ENCODE results near the gene MCTP1.

- no peak for TF ChIP-seq RBM39 (IDR thresholded peaks at IDR 0.05; ENCODE audit: low read depth, low read length, poor library complexity, severe bottlenecking)
- TF ChIP-seq HDAC6 (IDR thresholded peaks at IDR 0.05; ENCODE audit: low read depth, low read length): no peak
- no peak for TF ChIP-seq HNRNPLL (IDR thresholded peaks at IDR 0.05; ENCODE audit: low read depth, low read length, poor library complexity, severe bottlenecking)
- no peak for TF ChIP-seq ZNF546 (CRISPR knock-in tag; conservative IDR thresholded peaks at IDR 0.05)
- TF ChIP-seq, protein P1, sequence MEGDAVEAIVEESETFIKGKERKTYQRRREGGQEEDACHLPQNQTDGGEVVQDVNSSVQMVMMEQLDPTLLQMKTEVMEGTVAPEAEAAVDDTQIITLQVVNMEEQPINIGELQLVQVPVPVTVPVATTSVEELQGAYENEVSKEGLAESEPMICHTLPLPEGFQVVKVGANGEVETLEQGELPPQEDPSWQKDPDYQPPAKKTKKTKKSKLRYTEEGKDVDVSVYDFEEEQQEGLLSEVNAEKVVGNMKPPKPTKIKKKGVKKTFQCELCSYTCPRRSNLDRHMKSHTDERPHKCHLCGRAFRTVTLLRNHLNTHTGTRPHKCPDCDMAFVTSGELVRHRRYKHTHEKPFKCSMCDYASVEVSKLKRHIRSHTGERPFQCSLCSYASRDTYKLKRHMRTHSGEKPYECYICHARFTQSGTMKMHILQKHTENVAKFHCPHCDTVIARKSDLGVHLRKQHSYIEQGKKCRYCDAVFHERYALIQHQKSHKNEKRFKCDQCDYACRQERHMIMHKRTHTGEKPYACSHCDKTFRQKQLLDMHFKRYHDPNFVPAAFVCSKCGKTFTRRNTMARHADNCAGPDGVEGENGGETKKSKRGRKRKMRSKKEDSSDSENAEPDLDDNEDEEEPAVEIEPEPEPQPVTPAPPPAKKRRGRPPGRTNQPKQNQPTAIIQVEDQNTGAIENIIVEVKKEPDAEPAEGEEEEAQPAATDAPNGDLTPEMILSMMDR (CRISPR knock-in tag; IDR thresholded peaks at IDR 0.05): no peak
- TF ChIP-seq DPF2 (CRISPR knock-in tag; IDR thresholded peaks at IDR 0.05; ENCODE audit: borderline replicate concordance, low read depth): no peak
- no peak for TF ChIP-seq STAT5B (CRISPR knock-in tag; IDR thresholded peaks at IDR 0.05)
- no peak for TF ChIP-seq NCOA1 (CRISPR knock-in tag; IDR thresholded peaks at IDR 0.05)
- TF ChIP-seq GABPA (IDR thresholded peaks at IDR 0.05; ENCODE audit: low read depth, low read length): no peak
- TF ChIP-seq GABPA (CRISPR knock-in tag; IDR thresholded peaks at IDR 0.05; ENCODE audit: low read depth): no peak
- TF ChIP-seq, protein P2, sequence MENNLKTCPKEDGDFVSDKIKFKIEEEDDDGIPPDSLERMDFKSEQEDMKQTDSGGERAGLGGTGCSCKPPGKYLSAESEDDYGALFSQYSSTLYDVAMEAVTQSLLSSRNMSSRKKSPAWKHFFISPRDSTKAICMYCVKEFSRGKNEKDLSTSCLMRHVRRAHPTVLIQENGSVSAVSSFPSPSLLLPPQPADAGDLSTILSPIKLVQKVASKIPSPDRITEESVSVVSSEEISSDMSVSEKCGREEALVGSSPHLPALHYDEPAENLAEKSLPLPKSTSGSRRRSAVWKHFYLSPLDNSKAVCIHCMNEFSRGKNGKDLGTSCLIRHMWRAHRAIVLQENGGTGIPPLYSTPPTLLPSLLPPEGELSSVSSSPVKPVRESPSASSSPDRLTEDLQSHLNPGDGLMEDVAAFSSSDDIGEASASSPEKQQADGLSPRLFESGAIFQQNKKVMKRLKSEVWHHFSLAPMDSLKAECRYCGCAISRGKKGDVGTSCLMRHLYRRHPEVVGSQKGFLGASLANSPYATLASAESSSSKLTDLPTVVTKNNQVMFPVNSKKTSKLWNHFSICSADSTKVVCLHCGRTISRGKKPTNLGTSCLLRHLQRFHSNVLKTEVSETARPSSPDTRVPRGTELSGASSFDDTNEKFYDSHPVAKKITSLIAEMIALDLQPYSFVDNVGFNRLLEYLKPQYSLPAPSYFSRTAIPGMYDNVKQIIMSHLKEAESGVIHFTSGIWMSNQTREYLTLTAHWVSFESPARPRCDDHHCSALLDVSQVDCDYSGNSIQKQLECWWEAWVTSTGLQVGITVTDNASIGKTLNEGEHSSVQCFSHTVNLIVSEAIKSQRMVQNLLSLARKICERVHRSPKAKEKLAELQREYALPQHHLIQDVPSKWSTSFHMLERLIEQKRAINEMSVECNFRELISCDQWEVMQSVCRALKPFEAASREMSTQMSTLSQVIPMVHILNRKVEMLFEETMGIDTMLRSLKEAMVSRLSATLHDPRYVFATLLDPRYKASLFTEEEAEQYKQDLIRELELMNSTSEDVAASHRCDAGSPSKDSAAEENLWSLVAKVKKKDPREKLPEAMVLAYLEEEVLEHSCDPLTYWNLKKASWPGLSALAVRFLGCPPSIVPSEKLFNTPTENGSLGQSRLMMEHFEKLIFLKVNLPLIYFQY (CRISPR knock-in tag; IDR thresholded peaks at IDR 0.05; ENCODE audit: borderline replicate concordance): no peak
- TF ChIP-seq, protein P3, sequence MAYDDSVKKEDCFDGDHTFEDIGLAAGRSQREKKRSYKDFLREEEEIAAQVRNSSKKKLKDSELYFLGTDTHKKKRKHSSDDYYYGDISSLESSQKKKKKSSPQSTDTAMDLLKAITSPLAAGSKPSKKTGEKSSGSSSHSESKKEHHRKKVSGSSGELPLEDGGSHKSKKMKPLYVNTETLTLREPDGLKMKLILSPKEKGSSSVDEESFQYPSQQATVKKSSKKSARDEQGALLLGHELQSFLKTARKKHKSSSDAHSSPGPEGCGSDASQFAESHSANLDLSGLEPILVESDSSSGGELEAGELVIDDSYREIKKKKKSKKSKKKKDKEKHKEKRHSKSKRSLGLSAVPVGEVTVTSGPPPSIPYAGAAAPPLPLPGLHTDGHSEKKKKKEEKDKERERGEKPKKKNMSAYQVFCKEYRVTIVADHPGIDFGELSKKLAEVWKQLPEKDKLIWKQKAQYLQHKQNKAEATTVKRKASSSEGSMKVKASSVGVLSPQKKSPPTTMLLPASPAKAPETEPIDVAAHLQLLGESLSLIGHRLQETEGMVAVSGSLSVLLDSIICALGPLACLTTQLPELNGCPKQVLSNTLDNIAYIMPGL (CRISPR knock-in tag; IDR thresholded peaks at IDR 0.05; ENCODE audit: borderline replicate concordance in 1 of 2, low read depth in 1 of 2): no peak
- TF ChIP-seq PATZ1 (CRISPR knock-in tag; IDR thresholded peaks at IDR 0.05): no peak
- TF ChIP-seq RFX5 (IDR thresholded peaks at IDR 0.05; ENCODE audit: low read depth, low read length): no peak
These were observed 43.3 kb downstream of the MCTP1 start for GRCh38 chr5:95241635-95242034.
